ENCODE results near the gene CELA3A. TPM values are rescaled to one million over a fixed set of nuclear protein-coding genes. Genes with fewer than 3 reads are reported as not detected.
A peak's percentile ranks its signal among the peaks of the same experiment; 100 is the strongest.

The CELA3A gene
- total and polyA plus RNA-seq, 2 of the 13 experiments (the other 11 are each of a cell fraction or from before 2014, with no cell fraction given) = 0.09 TPM; not detected in 1

GRCh38 chr1:22025368-22026155, 24.1 kb downstream of the CELA3A start:
- CTCF ChIA-PET (ENCODE audit: low intra/inter-chr PET ratio, low total read pairs) = interaction anchor here (0.6 kb wide), 1 partner anchor 951 kb away, joined by 3 read pairs; no protein-coding TSS in a partner anchor
- BruUV-seq (replicated peaks) = TSS peak; percentile 86
- no peaks in the 10 kb centered on the region; a peak in 1 of 5 replicates for H3K27me3 ChIP-seq (ENCODE audit: control insufficient read depth in 1 of 2, insufficient read depth in 2 of 2, low read length in 2 of 2)
- intact Hi-C loops (cut with micrococcal nuclease; ENCODE audit: unreplicated experiment) = no loop called here
- peak overlapping the region; percentile 72 to 90 (median 87) for H3K4me3 ChIP-seq (replicated peaks in 1 of 3; ENCODE audit: insufficient read depth in 1 of 3, low read depth in 2 of 3, low read length in 3 of 3)
- peak overlapping the region; percentile 94 for H3K27ac ChIP-seq (ENCODE audit: extremely low read length, insufficient read depth, low read length)
- peak overlapping the region; percentile 96 for H3K4me2 ChIP-seq (ENCODE audit: low read depth, low read length)
- peaks cover 34% of the 10 kb centered on the region for H3K4me1 ChIP-seq (ENCODE audit: insufficient read depth, low read length)
- POLR2A ChIA-PET = interaction anchor here (0.8 to 3.1 kb wide), 9 partner anchors 10 to 243 kb away, joined by 3 to 42 read pairs (median 6); partner anchors contain the start of genes CDC42 and USP48
- ATAC-seq (peak; percentile 96), DNase-seq (ENCODE audit: low spot score) (peak; percentile 89), FAIRE-seq (peak; percentile 90)
- H3K79me2 ChIP-seq (ENCODE audit: insufficient read depth, low read length) = peaks cover 5% of the 10 kb centered on the region
- in situ Hi-C loops (cut with HindIII; ENCODE audit: extremely low pct_ligation_motif_present, low pct_unique_long_range_greater_than_20kb) = no loop called here
- H4K20me1 ChIP-seq (ENCODE audit: insufficient read depth, low read length) = no peaks in the 10 kb centered on the region
- no peaks in the 10 kb centered on the region for H3K9me3 ChIP-seq (ENCODE audit: low read length)
- H2AFZ ChIP-seq (ENCODE audit: low read length) = no peak overlapping the region
- 1% methylated on average over 41 of the region's 42 CpGs for WGBS (ENCODE audit: low lambda C conversion rate)
- H3K36me3 ChIP-seq (replicated peaks in 1 of 2; ENCODE audit: control insufficient read depth in 1 of 2, insufficient read depth in 2 of 2, low read length in 2 of 2) = no peaks in the 10 kb centered on the region
- peak overlapping the region; percentile 96 for H3K9ac ChIP-seq (ENCODE audit: insufficient read depth, low read depth, low read length)
- TF ChIP-seq, protein P1, sequence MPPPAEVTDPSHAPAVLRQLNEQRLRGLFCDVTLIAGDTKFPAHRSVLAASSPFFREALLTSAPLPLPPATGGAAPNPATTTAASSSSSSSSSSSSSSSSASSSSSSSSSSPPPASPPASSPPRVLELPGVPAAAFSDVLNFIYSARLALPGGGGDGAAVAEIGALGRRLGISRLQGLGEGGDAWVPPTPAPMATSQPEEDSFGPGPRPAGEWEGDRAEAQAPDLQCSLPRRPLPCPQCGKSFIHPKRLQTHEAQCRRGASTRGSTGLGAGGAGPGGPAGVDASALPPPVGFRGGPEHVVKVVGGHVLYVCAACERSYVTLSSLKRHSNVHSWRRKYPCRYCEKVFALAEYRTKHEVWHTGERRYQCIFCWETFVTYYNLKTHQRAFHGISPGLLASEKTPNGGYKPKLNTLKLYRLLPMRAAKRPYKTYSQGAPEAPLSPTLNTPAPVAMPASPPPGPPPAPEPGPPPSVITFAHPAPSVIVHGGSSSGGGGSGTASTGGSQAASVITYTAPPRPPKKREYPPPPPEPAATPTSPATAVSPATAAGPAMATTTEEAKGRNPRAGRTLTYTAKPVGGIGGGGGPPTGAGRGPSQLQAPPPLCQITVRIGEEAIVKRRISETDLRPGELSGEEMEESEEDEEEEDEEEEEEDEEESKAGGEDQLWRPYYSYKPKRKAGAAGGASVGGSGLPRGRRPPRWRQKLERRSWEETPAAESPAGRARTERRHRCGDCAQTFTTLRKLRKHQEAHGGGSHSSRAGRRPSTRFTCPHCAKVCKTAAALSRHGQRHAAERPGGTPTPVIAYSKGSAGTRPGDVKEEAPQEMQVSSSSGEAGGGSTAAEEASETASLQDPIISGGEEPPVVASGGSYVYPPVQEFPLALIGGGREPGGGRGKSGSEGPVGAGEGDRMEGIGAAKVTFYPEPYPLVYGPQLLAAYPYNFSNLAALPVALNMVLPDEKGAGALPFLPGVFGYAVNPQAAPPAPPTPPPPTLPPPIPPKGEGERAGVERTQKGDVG (CRISPR knock-in tag; IDR thresholded peaks at IDR 0.05; ENCODE audit: borderline replicate concordance) = no peak
- no peak for TF ChIP-seq ZNF460 (CRISPR knock-in tag; IDR thresholded peaks at IDR 0.05; ENCODE audit: borderline replicate concordance)
- peak; percentile 90; the same call in 1 of the 2 replicates for TF ChIP-seq ZNF350 (CRISPR knock-in tag; IDR thresholded peaks at IDR 0.05; ENCODE audit: borderline replicate concordance, low read depth)
- TF ChIP-seq RCOR2 (CRISPR knock-in tag; IDR thresholded peaks at IDR 0.05) = no peak
- TF ChIP-seq ZNF468 (CRISPR knock-in tag; IDR thresholded peaks at IDR 0.05) = 0 out of 2 replicates have a peak, but pooled peaks have one; percentile 84
- no peak for TF ChIP-seq MAFK (conservative IDR thresholded peaks at IDR 0.05 in 1 of 2, IDR thresholded peaks at IDR 0.05 in 1 of 2; ENCODE audit: low read length in 2 of 2)
- TF ChIP-seq, protein P2, sequence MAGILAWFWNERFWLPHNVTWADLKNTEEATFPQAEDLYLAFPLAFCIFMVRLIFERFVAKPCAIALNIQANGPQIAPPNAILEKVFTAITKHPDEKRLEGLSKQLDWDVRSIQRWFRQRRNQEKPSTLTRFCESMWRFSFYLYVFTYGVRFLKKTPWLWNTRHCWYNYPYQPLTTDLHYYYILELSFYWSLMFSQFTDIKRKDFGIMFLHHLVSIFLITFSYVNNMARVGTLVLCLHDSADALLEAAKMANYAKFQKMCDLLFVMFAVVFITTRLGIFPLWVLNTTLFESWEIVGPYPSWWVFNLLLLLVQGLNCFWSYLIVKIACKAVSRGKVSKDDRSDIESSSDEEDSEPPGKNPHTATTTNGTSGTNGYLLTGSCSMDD (CRISPR knock-in tag; IDR thresholded peaks at IDR 0.05) = no peak
- TF ChIP-seq ASH2L (IDR thresholded peaks at IDR 0.05; ENCODE audit: insufficient read length, low read depth, low read length) = peak; percentile 96
- TF ChIP-seq ZNF691 (CRISPR knock-in tag; IDR thresholded peaks at IDR 0.05; ENCODE audit: borderline replicate concordance, low read depth) = 0 out of 2 replicates have a peak, but pooled peaks have one; percentile 1
- TF ChIP-seq, protein P3, sequence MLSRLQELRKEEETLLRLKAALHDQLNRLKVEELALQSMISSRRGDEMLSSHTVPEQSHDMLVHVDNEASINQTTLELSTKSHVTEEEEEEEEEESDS (CRISPR knock-in tag; IDR thresholded peaks at IDR 0.05; ENCODE audit: borderline replicate concordance) = no peak
- TF ChIP-seq PCBP1 (IDR thresholded peaks at IDR 0.05; ENCODE audit: borderline replicate concordance, low read depth, low read length) = peak; percentile 74; the same call in 1 of the 2 replicates
- peak; percentile 57; the same call in 1 of the 2 replicates for TF ChIP-seq KDM5B (CRISPR knock-in tag; IDR thresholded peaks at IDR 0.05; ENCODE audit: borderline replicate concordance)
- TF ChIP-seq ZNF546 (CRISPR knock-in tag; conservative IDR thresholded peaks at IDR 0.05) = no peak; the same call in 1 of the 2 replicates
- TF ChIP-seq GATA4 (IDR thresholded peaks at IDR 0.05; ENCODE audit: borderline replicate concordance, low read depth) = no peak
- TF ChIP-seq NR2C2 (CRISPR knock-in tag; IDR thresholded peaks at IDR 0.05; ENCODE audit: borderline replicate concordance) = peak; percentile 92
